ENCODE measurements around the gene PTPN9. TPM values are rescaled to one million over a fixed set of nuclear protein-coding genes. Genes with fewer than 3 reads are reported as not detected.

The PTPN9 gene
- total and polyA plus RNA-seq, 2 donors, result 22.6 to 26.6 TPM

DNA sequence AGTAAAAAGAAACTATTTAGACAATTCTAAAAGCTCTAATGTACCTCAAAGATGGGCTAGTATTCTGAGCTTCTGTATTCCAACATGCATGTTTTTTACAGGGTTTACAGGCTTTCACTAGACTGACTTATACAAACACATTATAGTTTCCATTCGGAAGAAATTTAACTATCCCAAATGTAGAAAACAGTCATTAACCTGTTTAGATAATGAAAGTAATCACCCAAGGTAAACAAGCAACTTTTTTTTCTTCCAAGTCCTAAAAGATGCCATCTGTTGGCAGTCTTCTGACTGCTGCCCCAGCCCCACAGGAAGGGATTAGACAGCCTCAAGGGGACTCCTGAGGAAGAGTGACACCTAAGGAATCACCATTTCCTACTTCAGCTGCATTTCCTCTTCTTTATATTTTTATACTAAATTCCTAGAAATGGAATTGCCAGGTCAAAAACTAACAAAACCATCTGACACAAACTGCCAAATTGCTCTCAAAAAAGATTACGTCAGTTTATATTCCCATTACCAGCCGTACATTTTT, 153.1 kb downstream of the PTPN9 start:
- Histone ChIP-seq H3K27ac (ENCODE audit: low read depth) (no peak overlapping the region), H3K4me1 (ENCODE audit: insufficient read depth) (no peaks in the 10 kb centered on the region), H3K36me3 (ENCODE audit: insufficient read depth) (peaks cover 2% of the 10 kb centered on the region), H3K4me3 (ENCODE audit: low read depth, low read length) (no peak overlapping the region)
- WGBS, result 67% methylated on average over 3 of the region's 3 CpGs
- DNase-seq (ENCODE audit: extremely low spot score), result no peak

- Histone ChIP-seq H3K4me1 (ENCODE audit: insufficient read depth) (no peaks in the 10 kb centered on the region), H3K36me3 (ENCODE audit: insufficient read depth) (no peaks in the 10 kb centered on the region), H3K27ac (ENCODE audit: low read depth) (no peak overlapping the region), H3K4me3 (ENCODE audit: low read depth, low read length) (no peak overlapping the region)
- WGBS, result 97% methylated on average over 5 of the region's 5 CpGs
- no peak for DNase-seq (ENCODE audit: extremely low spot score)
Measured at GRCh38 chr15:75422554-75422953, 156.6 kb downstream of the PTPN9 start.

DNA sequence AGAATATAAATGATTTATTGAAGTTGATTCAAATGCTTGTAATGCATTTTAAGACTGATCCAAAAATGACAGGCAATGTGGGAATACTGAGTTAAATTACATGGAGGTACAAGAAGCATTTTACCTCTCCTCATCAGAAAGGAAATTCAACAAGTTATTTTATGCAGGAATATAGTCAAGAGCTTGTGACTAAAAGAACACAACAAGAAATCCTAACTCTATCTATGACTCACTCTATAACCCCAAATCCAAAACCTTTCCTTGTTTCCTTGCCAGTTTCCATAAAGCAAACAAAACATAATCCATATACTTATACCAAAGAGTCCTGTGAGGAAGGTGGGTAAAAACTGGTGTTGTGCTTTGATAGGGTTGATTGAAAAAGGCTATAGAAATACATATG, 158.4 kb downstream of the PTPN9 start:
- Histone ChIP-seq H3K4me3 (ENCODE audit: low read depth, low read length) (no peak overlapping the region), H3K4me1 (ENCODE audit: insufficient read depth) (no peaks in the 10 kb centered on the region), H3K36me3 (ENCODE audit: insufficient read depth) (no peaks in the 10 kb centered on the region), H3K27ac (ENCODE audit: low read depth) (no peak overlapping the region)
- DNase-seq (ENCODE audit: extremely low spot score), result no peak

GRCh38 chr15:75416584-75416983, 162.5 kb downstream of the PTPN9 start:
- no peak for DNase-seq (ENCODE audit: extremely low spot score)
- 94% methylated on average over 1 of the region's 1 CpG for WGBS
- H3K36me3 ChIP-seq (ENCODE audit: insufficient read depth), result peaks cover 3% of the 10 kb centered on the region
- H3K4me3 ChIP-seq (ENCODE audit: low read depth, low read length), result no peak overlapping the region
- no peaks in the 10 kb centered on the region for H3K4me1 ChIP-seq (ENCODE audit: insufficient read depth)
- H3K27ac ChIP-seq (ENCODE audit: low read depth), result no peak overlapping the region

Small RNAs within 50 kb of the gene (small RNA-seq; reads per million reads assigned to genes)
- gene AC105036.1, result not detected
- gene AC105036.2, result not detected

Other genes starting within 250 kb of the PTPN9 start
- 15.9 TPM for gene COMMD4, start 243.3 kb downstream of the PTPN9 start, total RNA-seq
- 76.2 TPM for gene COMMD4, start 243.3 kb downstream of the PTPN9 start, polyA plus RNA-seq
- 10.9 TPM for gene NEIL1, start 232.3 kb downstream of the PTPN9 start, total RNA-seq
- 21.3 TPM for gene NEIL1, start 232.3 kb downstream of the PTPN9 start, polyA plus RNA-seq
- gene MAN2C1, start 210.7 kb downstream of the PTPN9 start, total RNA-seq, result 78.2 TPM
- gene MAN2C1, start 210.7 kb downstream of the PTPN9 start, polyA plus RNA-seq, result 113 TPM
- 50.3 TPM for gene SIN3A, start 127.6 kb downstream of the PTPN9 start, total RNA-seq
- 34.2 TPM for gene SIN3A, start 127.6 kb downstream of the PTPN9 start, polyA plus RNA-seq
- gene SNUPN, start 46.4 kb upstream of the PTPN9 start, total RNA-seq, result 25.1 TPM
- 23.6 TPM for gene SNUPN, start 46.4 kb upstream of the PTPN9 start, polyA plus RNA-seq
- gene IMP3, start 60.9 kb upstream of the PTPN9 start, total RNA-seq, result 30.1 TPM
- gene IMP3, start 60.9 kb upstream of the PTPN9 start, polyA plus RNA-seq, result 62.5 TPM
- 11.1 TPM for gene SNX33, start 68.6 kb upstream of the PTPN9 start, total RNA-seq
- gene SNX33, start 68.6 kb upstream of the PTPN9 start, polyA plus RNA-seq, result 25.8 TPM
- gene CSPG4, start 133.5 kb upstream of the PTPN9 start, total RNA-seq, result 30.6 TPM
- 63.8 TPM for gene CSPG4, start 133.5 kb upstream of the PTPN9 start, polyA plus RNA-seq

All from urinary bladder (tissue), 4 donors.